H1 (cell line): ENCODE data around the gene ADAMTS17.

Experiments used
- BRCA1 ChIP-seq: IDR thresholded peaks from 2 replicates; pipeline ENCODE4 v1.6.1; 2012; ENCODE audit warnings: low read depth, low read length, improper control_type of control experiment
- CBX5 ChIP-seq: fragments of 300-800, 300-1000 bp; sonication (generic); IDR thresholded peaks from 2 replicates; pipeline ENCODE4 v1.7.1; 2016; ENCODE audit warnings: antibody characterized with exemption, low read length, low read depth
- JUN ChIP-seq: IDR thresholded peaks from 2 replicates; pipeline ENCODE4 v1.6.1; 2011; ENCODE audit warnings: low read depth, mild to moderate bottlenecking, improper control_type of control experiment, low read length
- MAX ChIP-seq: IDR thresholded peaks from 2 replicates; pipeline ENCODE4 v1.6.1; 2012; ENCODE audit warnings: inconsistent platforms
- PHF8 ChIP-seq: fragments of 200-600 bp; sonication (generic); conservative IDR thresholded peaks from 2 replicates; pipeline ENCODE4 v1.7.1; 2012; ENCODE audit warnings: low read depth, mild to moderate bottlenecking, inconsistent platforms, low read length, moderate library complexity
- POLR2A ChIP-seq, 2 experiments: IDR thresholded peaks; 1 replicate in 1 of 2; 2 replicates in 1 of 2; pipeline ENCODE4 v1.6.1; 2011; ENCODE audit warnings: low read depth in 2 of 2, low read length in 2 of 2, mild to moderate bottlenecking in 2 of 2; ENCODE audit errors: control extremely low read depth in 1 of 2
- POLR2AphosphoS5 ChIP-seq: IDR thresholded peaks from 2 replicates; pipeline ENCODE4 v1.6.1; 2011; ENCODE audit warnings: low read depth, low read length
- RAD21 ChIP-seq, 2 experiments: IDR thresholded peaks in 1 of 2; conservative IDR thresholded peaks in 1 of 2; 2 replicates each; pipeline ENCODE4 v1.6.1; 2011; ENCODE audit warnings: low read depth in 2 of 2, low read length in 2 of 2, improper control_type of control experiment in 1 of 2, inconsistent platforms in 1 of 2, mild to moderate bottlenecking in 1 of 2, moderate library complexity in 1 of 2
- RBBP5 ChIP-seq: IDR thresholded peaks from 2 replicates; pipeline ENCODE4 v1.7.1; 2012; ENCODE audit warnings: low read depth, mild to moderate bottlenecking, inconsistent platforms, low read length, moderate library complexity, borderline replicate concordance
- SAP30 ChIP-seq: fragments of 300-600 bp; sonication (generic); IDR thresholded peaks from 2 replicates; pipeline ENCODE4 v1.7.1; 2012; ENCODE audit warnings: low read length, moderate library complexity, mild to moderate bottlenecking, inconsistent platforms; ENCODE audit not compliant: insufficient read depth, insufficient replicate concordance
- TAF1 ChIP-seq: IDR thresholded peaks from 2 replicates; pipeline ENCODE4 v1.6.1; 2011; ENCODE audit warnings: mild to moderate bottlenecking, low read depth, low read length
- TCF12 ChIP-seq: IDR thresholded peaks from 2 replicates; pipeline ENCODE4 v1.6.1; 2011; ENCODE audit warnings: low read depth, mild to moderate bottlenecking, low read length
- TF ChIP-seq, protein P1 (sequence below), 3 experiments: IDR thresholded peaks; 1 replicate in 2 of 3; 2 replicates in 1 of 3; pipeline versions ENCODE4 v1.5.1 to v1.6.1; 2011; ENCODE audit warnings: low read length in 3 of 3, mild to moderate bottlenecking in 3 of 3, inconsistent platforms in 2 of 3, low read depth in 1 of 3, moderate library complexity in 1 of 3; ENCODE audit not compliant: insufficient read depth in 1 of 3; ENCODE audit errors: control extremely low read depth in 1 of 3

DNA sequence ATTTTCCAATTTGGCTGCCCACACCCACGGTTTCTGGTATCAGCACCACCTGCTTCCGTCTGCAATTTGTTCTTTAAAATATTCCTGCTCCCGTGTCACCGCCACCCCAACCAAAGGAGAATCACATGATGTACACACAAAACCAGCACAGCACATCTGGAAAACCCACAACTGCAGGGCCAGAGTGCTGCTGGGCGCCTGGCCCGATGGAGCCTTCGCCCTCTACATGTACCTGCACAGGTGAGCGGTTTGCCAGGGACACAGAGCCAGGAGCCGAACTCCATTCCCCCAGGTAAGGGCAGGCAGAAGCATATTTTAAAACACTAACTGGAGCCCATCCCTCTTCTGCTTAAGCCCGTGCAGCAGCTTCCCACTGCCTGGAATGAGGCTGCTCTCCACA, 75.6 kb downstream of the ADAMTS17 start:
- TF ChIP-seq PHF8 (no peak), POLR2A (IDR thresholded peaks at IDR 0.05; ENCODE audit: control extremely low read depth in 1 of 2, low read depth in 2 of 2, low read length in 2 of 2) (no peak), TCF12 (no peak), CBX5 (no peak), BRCA1 (no peak), RBBP5 (no peak), POLR2AphosphoS5 (no peak), TAF1 (no peak), JUN (no peak), RAD21 (IDR thresholded peaks at IDR 0.05 in 1 of 2, conservative IDR thresholded peaks at IDR 0.05 in 1 of 2; ENCODE audit: low read depth in 2 of 2, low read length in 2 of 2) (no peak), SAP30 (no peak), MAX (no peak)
- TF ChIP-seq, protein P1, sequence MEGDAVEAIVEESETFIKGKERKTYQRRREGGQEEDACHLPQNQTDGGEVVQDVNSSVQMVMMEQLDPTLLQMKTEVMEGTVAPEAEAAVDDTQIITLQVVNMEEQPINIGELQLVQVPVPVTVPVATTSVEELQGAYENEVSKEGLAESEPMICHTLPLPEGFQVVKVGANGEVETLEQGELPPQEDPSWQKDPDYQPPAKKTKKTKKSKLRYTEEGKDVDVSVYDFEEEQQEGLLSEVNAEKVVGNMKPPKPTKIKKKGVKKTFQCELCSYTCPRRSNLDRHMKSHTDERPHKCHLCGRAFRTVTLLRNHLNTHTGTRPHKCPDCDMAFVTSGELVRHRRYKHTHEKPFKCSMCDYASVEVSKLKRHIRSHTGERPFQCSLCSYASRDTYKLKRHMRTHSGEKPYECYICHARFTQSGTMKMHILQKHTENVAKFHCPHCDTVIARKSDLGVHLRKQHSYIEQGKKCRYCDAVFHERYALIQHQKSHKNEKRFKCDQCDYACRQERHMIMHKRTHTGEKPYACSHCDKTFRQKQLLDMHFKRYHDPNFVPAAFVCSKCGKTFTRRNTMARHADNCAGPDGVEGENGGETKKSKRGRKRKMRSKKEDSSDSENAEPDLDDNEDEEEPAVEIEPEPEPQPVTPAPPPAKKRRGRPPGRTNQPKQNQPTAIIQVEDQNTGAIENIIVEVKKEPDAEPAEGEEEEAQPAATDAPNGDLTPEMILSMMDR (IDR thresholded peaks at IDR 0.05; ENCODE audit: control extremely low read depth in 1 of 3, insufficient read depth in 1 of 3, low read depth in 1 of 3, low read length in 3 of 3) = no peak
